GM06990 (cell line): ENCODE results near the gene DCLK2.

Experiments used
- DNase-seq: peaks from one replicate; pipeline ENCODE4 v3.0.0-alpha.2; 2011; ENCODE audit not compliant: insufficient read length; ENCODE audit errors: extremely low read depth
- H3K27me3 ChIP-seq: replicated peaks from 2 replicates; pipeline ENCODE4 v1.6.0; 2011; ENCODE audit warnings: low read length; ENCODE audit not compliant: control insufficient read depth, insufficient read depth
- H3K36me3 ChIP-seq: 2 replicates; pipeline ENCODE4 v1.5.1; 2011; ENCODE audit warnings: low read length; ENCODE audit not compliant: control insufficient read depth, insufficient read depth
- H3K4me3 ChIP-seq: replicated peaks from 2 replicates; pipeline ENCODE4 v1.5.1; 2011; ENCODE audit warnings: low read depth, mild to moderate bottlenecking, control low read depth, low read length
- CTCF ChIP-seq: IDR thresholded peaks from 2 replicates; pipeline ENCODE4 v1.5.1; 2011; ENCODE audit warnings: low read length, control low read depth, mild to moderate bottlenecking, inconsistent platforms; ENCODE audit not compliant: insufficient read depth, poor library complexity, severe bottlenecking

Gene DCLK2

DNA sequence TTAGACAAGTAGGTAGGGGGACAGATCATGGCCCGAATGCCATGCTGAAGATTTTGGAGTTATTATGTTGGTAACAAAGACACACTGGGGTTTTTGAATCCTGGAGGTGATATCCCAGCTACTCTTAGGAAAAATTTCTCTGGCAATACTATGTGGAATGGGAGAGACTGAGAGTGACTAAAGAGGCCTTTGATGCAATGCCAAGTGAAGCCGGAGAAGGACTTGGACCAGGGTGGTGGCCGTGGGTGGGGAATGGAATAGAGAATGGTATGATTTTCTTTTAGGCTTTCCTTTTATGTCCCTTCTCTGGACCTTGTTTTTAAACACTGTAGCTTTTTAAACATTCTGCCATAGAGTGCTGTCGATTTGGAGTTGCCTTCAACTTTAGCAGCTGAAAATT is 141.6 kb downstream of the DCLK2 start:
- no peaks in the 10 kb centered on the region for H3K36me3 ChIP-seq
- DNase-seq, result no peak
- H3K4me3 ChIP-seq, result no peak overlapping the region
- no peak for TF ChIP-seq CTCF
- no peaks in the 10 kb centered on the region for H3K27me3 ChIP-seq

DNA sequence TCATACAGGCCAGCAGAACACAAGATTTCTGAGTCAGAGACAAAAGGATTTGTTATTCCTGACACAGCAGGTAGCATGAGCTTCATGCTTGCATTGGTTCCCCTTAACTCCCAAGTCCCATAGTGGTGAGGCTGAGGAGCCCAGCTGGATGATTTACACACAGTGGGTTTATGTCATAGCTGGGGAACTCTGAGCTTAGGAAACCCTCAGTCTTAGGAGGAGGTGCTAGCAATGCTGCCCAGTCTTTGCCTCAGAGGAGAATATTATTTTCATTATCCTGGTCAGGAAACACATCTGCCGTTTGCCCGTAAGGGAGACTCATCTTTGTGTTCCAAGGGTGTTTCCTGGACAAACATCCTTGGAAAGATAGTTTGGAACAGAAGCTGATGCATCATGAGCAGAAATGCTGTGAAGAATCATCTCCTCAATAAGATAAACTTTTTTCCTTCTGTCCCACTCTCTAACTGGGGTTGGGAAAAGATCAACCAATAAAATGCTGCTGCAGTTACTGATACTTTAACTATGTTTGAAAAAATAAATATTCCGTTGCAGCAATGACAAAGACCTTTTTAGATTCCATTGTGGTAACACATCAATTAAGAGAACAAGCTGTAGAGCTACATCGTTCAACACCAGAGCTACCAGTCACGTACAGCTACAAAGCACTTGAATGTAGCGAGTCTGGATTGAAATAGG is 146.8 kb downstream of the DCLK2 start:
- Histone ChIP-seq H3K27me3 (no peaks in the 10 kb centered on the region; the same call in 1 of the 2 replicates), H3K4me3 (no peak overlapping the region), H3K36me3 (no peaks in the 10 kb centered on the region)
- no peak for TF ChIP-seq CTCF
- no peak for DNase-seq

GRCh38 chr4:150229520-150229919 is 151.3 kb downstream of the DCLK2 start:
- Histone ChIP-seq H3K4me3 (no peak overlapping the region), H3K27me3 (no peaks in the 10 kb centered on the region; the same call in 1 of the 2 replicates), H3K36me3 (no peaks in the 10 kb centered on the region)
- TF ChIP-seq CTCF, result no peak
- no peak for DNase-seq

- no peak for TF ChIP-seq CTCF
- no peak for DNase-seq
- Histone ChIP-seq H3K36me3 (no peaks in the 10 kb centered on the region), H3K4me3 (no peak overlapping the region), H3K27me3 (no peaks in the 10 kb centered on the region; the same call in 1 of the 2 replicates)
Observed at GRCh38 chr4:150230561-150230960, 152.3 kb downstream of the DCLK2 start.

GRCh38 chr4:150231107-150231770 is 153.0 kb downstream of the DCLK2 start:
- Histone ChIP-seq H3K36me3 (no peaks in the 10 kb centered on the region), H3K4me3 (no peak overlapping the region), H3K27me3 (no peaks in the 10 kb centered on the region; the same call in 1 of the 2 replicates)
- DNase-seq, result no peak
- no peak for TF ChIP-seq CTCF
